K562 (cell line): ENCODE data around the gene ZNF24. TPM values are rescaled to one million over a fixed set of nuclear protein-coding genes. Genes with fewer than 3 reads are reported as not detected.

Source experiments
- ATAC-seq: fragments of 200-7000 bp; cut with Tn5 transposase; 3 replicates; pipeline ENCODE4 v1.9.1; 2020; ENCODE audit warnings: moderate library complexity
- BruUV-seq: library from RNA; stranded (reverse); fragments of 400-500 nt; replicated peaks from 2 replicates; lab custom pipeline; 2021; lab: Mats Ljungman, UMichigan
- CTCF ChIA-PET: fragments of 300-600 bp; formaldehyde crosslinking; extraction: SDS; loops from one replicate; lab custom pipeline; 2021; ENCODE audit warnings: low intra/inter-chr PET ratio; lab: Yijun Ruan, JAX
- POLR2A ChIA-PET: fragments of 300-600, 350-650 bp; sonication (Branson Sonifier 250); formaldehyde crosslinking; extraction: SDS; loops from one replicate; lab custom pipeline; 2021; ENCODE audit warnings: antibody characterized with exemption, inconsistent platforms; lab: Yijun Ruan, JAX
- DNase-seq, 4 experiments: peaks; one replicate each; pipeline versions ENCODE4 v3.0.0 to v3.0.0-alpha.2; 2011 to 2018; ENCODE audit warnings: low spot score in 3 of 4, mixed read lengths in 3 of 4; ENCODE audit errors: extremely low read depth in 1 of 4
- FAIRE-seq: peaks from 2 replicates; lab custom pipeline; 2011; peaks lifted over from hg19 to GRCh38; lab: Jason Lieb, UNC
- H2AFZ ChIP-seq: 2 replicates; pipeline ENCODE4 v1.6.0; 2011; ENCODE audit warnings: low read depth, low read length, control low read depth, inconsistent platforms
- H3K27ac ChIP-seq: fragments of 200-600 bp; 3 replicates; pipeline ENCODE4 v1.8.0; 2011; ENCODE audit warnings: low read depth, mild to moderate bottlenecking, control low read depth, inconsistent platforms, low read length, moderate library complexity, mixed read lengths; ENCODE audit errors: extremely low read depth
- H3K27me3 ChIP-seq, 2 experiments: fragments of 300-600 bp in 1 of 2; 2 replicates in 1 of 2; 3 replicates in 1 of 2; pipeline versions ENCODE4 v1.6.0 to v1.8.0; 2011; ENCODE audit warnings: inconsistent platforms in 2 of 2, low read length in 2 of 2, mild to moderate bottlenecking in 1 of 2, mixed read lengths in 1 of 2, moderate library complexity in 1 of 2; ENCODE audit not compliant: control insufficient read depth in 2 of 2, insufficient read depth in 2 of 2
- H3K36me3 ChIP-seq: fragments of 300-600 bp; 3 replicates; pipeline ENCODE4 v1.8.0; 2011; ENCODE audit warnings: mild to moderate bottlenecking, low read length, inconsistent platforms; ENCODE audit not compliant: control insufficient read depth, insufficient read depth
- H3K4me1 ChIP-seq, 2 experiments: fragments of 200-600 bp in 1 of 2; replicated peaks in 1 of 2; 2 replicates in 1 of 2; 3 replicates in 1 of 2; pipeline versions ENCODE4 v1.5.1 to v1.8.0; 2011; ENCODE audit warnings: inconsistent platforms in 2 of 2, low read length in 2 of 2, mild to moderate bottlenecking in 1 of 2, mixed read lengths in 1 of 2, moderate library complexity in 1 of 2; ENCODE audit not compliant: control insufficient read depth in 2 of 2, insufficient read depth in 2 of 2
- H3K4me2 ChIP-seq: 2 replicates; pipeline ENCODE4 v1.6.1; 2011; ENCODE audit warnings: low read length, control low read depth, inconsistent platforms, mixed read lengths; ENCODE audit not compliant: insufficient read depth
- H3K4me3 ChIP-seq: fragments of 200-600 bp; sonication (generic), shearing (Covaris generic); 2 replicates; pipeline ENCODE4 v1.5.1; 2016; ENCODE audit warnings: control low read depth, inconsistent platforms
- H3K79me2 ChIP-seq: fragments of 200-600 bp; 3 replicates; pipeline ENCODE4 v1.8.0; 2011; ENCODE audit warnings: low read length, inconsistent platforms; ENCODE audit not compliant: control insufficient read depth, insufficient read depth
- H3K9ac ChIP-seq, 2 experiments: 2 replicates each; pipeline versions ENCODE4 v1.6.0 to v1.6.1; 2011; ENCODE audit warnings: low read depth in 2 of 2, low read length in 2 of 2, control low read depth in 1 of 2, inconsistent platforms in 1 of 2, mild to moderate bottlenecking in 1 of 2, mixed read lengths in 1 of 2; ENCODE audit not compliant: insufficient read depth in 1 of 2
- H3K9me1 ChIP-seq: one replicate; pipeline ENCODE4 v1.6.0; 2011; ENCODE audit warnings: inconsistent platforms, mild to moderate bottlenecking, low read length, moderate library complexity; ENCODE audit not compliant: control insufficient read depth, insufficient read depth
- H3K9me3 ChIP-seq: replicated peaks from 2 replicates; pipeline ENCODE4 v1.5.1; 2011; ENCODE audit warnings: low read depth, low read length, inconsistent platforms; ENCODE audit not compliant: control insufficient read depth, insufficient read depth
- H4K20me1 ChIP-seq: replicated peaks from 2 replicates; pipeline ENCODE4 v1.6.1; 2011; ENCODE audit warnings: low read length, inconsistent platforms, mixed read lengths; ENCODE audit not compliant: control insufficient read depth, insufficient read depth
- ETV1 ChIP-seq: fragments of 450-650 bp; conservative IDR thresholded peaks from 2 replicates; pipeline ENCODE4 v1.6.1; 2016; ENCODE audit warnings: missing genetic modification characterization, control low read depth, low read depth, missing compliant biosample characterization
- FOXP1 ChIP-seq: sonication (generic); formaldehyde crosslinking; IDR thresholded peaks from 2 replicates; pipeline ENCODE4 v1.8.0; 2022; ENCODE audit warnings: mild to moderate bottlenecking, missing genetic modification reagents
- HDGF ChIP-seq: fragments of 450-650 bp; IDR thresholded peaks from 2 replicates; pipeline ENCODE4 v1.6.1; 2016
- HOXB6 ChIP-seq: fragments of 250-450 bp; sonication (Bioruptor Pico); IDR thresholded peaks from 2 replicates; pipeline ENCODE4 v1.5.1; 2022; ENCODE audit warnings: mild to moderate bottlenecking, borderline replicate concordance
- LEF1 ChIP-seq: fragments of 450-650 bp; IDR thresholded peaks from 2 replicates; pipeline ENCODE4 v1.6.1; 2016; ENCODE audit warnings: mild to moderate bottlenecking
- RFX7 ChIP-seq: fragments of 250-450 bp; sonication (Bioruptor Pico); IDR thresholded peaks from 2 replicates; pipeline ENCODE4 v1.5.1; 2021; ENCODE audit warnings: mild to moderate bottlenecking
- SRSF9 ChIP-seq: fragments of 200-400 bp; formaldehyde crosslinking; IDR thresholded peaks from 2 replicates; pipeline ENCODE4 v1.6.1; 2017; ENCODE audit warnings: low read depth, low read length, borderline replicate concordance
- TAL1 ChIP-seq: fragments of 450-650 bp; IDR thresholded peaks from 2 replicates; pipeline ENCODE4 v1.6.1; 2016; ENCODE audit warnings: mild to moderate bottlenecking
- ZNF133 ChIP-seq: fragments of 250-450 bp; sonication (Bioruptor Pico); IDR thresholded peaks from 2 replicates; pipeline ENCODE4 v1.4.0; 2020; ENCODE audit warnings: mild to moderate bottlenecking
- ZNF232 ChIP-seq: sonication (generic); formaldehyde crosslinking; IDR thresholded peaks from 2 replicates; pipeline ENCODE4 v1.8.0; 2022; ENCODE audit warnings: mild to moderate bottlenecking, missing genetic modification reagents
- ZNF561 ChIP-seq: fragments of 450-650 bp; formaldehyde crosslinking; conservative IDR thresholded peaks from 2 replicates; pipeline ENCODE4 v1.4.0; 2020; ENCODE audit warnings: mild to moderate bottlenecking, moderate library complexity
- WGBS: fragments of 100-300 bp; shearing (Covaris generic); methylation state at CpG from one replicate; pipeline ENCODE4 v1.1.6; 2016; ENCODE audit warnings: low coverage, mixed read lengths; ENCODE audit not compliant: insufficient coverage; ENCODE audit errors: missing lambda C conversion rate; 5-methylcytosine and 5-hydroxymethylcytosine counted together
- in situ Hi-C: fragments of 300-500 bp; cut with MboI; formaldehyde crosslinking; loops from 4 replicates; pipeline ENCODE4 v1.15.0; 2018; ENCODE audit warnings: inconsistent platforms, mixed read lengths
- intact Hi-C: fragments of 100-400 bp; cut with micrococcal nuclease; formaldehyde crosslinking; loops from 2 replicates; pipeline ENCODE4 v1.14.2; 2022
- polyA plus RNA-seq, 8 experiments: library from polyadenylated mRNA; depleted of rRNA in 4 of 8; stranded (reverse) in 5 of 8; unstranded in 3 of 8; fragments of >200 nt; fragmentation: Nextera tagmentation in 2 of 8; fragmentation: Illumina TruSeq in 1 of 8; extraction: Ambion mirVana in 2 of 8; extraction: Trizol in 1 of 8; gene quantifications; 2 replicates each; pipeline versions ENCODE4 v1.2.1 to v1.2.3, GENCODE V29; 2011 to 2014; ENCODE audit warnings: inconsistent platforms in 1 of 8, missing spikeins in 1 of 8
- total RNA-seq, 7 experiments: library from RNA; depleted of rRNA in 6 of 7; stranded (reverse); fragments of >200 nt in 6 of 7; fragmentation: Illumina TruSeq in 2 of 7; extraction: Trizol in 2 of 7; gene quantifications; 2 replicates each; pipeline versions ENCODE4 v1.2.1 to v1.2.3, GENCODE V29; 2011 to 2021; ENCODE audit warnings: low replicate concordance in 1 of 7
- TF ChIP-seq, protein P1 (sequence below): fragments of 450-650 bp; IDR thresholded peaks from 2 replicates; pipeline ENCODE4 v1.7.1; 2018; ENCODE audit warnings: mild to moderate bottlenecking, low read depth; ENCODE audit not compliant: partially characterized antibody
- TF ChIP-seq, protein P2 (sequence below): IDR thresholded peaks from 2 replicates; pipeline ENCODE4 v1.6.1; 2012; ENCODE audit warnings: low read depth, low read length, improper control_type of control experiment, borderline replicate concordance

Gene ZNF24
- total and polyA plus RNA-seq, 9 of the 15 experiments (the other 6 are each of a cell fraction or from before 2014, with no cell fraction given): 35.7 to 72.8 (median 54.1) TPM

DNA sequence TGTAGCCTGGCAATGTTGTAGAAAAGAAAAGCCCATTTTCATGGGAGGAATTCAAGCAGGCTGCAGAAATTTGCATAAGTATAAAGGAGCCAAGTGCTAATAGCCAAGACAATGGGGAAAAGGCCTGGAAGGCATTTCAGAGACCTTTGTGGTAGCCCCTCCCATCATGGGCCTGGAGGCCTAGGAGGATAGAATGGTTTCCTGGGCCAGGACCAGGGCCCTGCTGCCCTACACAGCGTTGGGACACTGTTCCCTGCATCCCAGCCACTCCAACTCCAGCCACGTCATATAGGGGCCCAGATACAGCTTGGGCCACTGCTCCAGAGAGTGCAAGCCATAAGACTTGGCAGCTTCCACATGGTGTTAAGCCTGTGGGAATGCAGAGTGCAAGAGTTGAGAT is 8.1 kb upstream of the ZNF24 start (continued):
- TF ChIP-seq ETV1 (tag): 0 out of 2 replicates have a peak, but pooled peaks have one; percentile 6

DNA sequence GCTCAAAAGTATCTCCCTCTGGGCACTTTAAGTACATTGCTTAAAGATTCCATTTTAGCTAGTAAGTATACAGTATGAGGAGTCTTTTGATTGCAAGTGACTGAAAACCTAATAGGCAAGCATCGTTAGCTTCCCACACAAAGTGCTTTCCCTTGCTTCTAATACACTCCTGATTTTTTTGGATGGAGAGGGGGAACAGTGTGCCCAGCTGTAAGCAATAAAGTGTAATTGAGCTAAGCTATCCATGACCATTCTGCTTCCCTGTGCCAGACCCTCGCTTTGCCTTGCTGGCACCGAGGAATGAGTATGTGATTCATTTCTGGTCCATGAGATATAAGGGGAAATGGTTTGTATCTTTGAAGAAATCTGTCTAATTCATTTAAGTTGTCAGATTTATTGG is 3.8 kb upstream of the ZNF24 start:
- H3K9me3 ChIP-seq: no peaks in the 10 kb centered on the region; the same call in 1 of the 2 replicates
- no peak for ATAC-seq
- no peak overlapping the region for H3K4me2 ChIP-seq
- no peak for DNase-seq
- no peak overlapping the region for H3K4me3 ChIP-seq
- H2AFZ ChIP-seq: no peak overlapping the region
- no peaks in the 10 kb centered on the region for H3K27me3 ChIP-seq
- H3K36me3 ChIP-seq: peaks cover 3% of the 10 kb centered on the region; the same call in 1 of the 3 replicates
- no peaks in the 10 kb centered on the region for H3K9me1 ChIP-seq
- intact Hi-C loops: loop anchor here (10.0 kb wide), 1 partner anchor 303 kb away; the partner anchor contains the start of gene MAPRE2
- peaks cover 6 to 10% of the 10 kb centered on the region in 2 experiments; a peak in 4 of 5 replicates for H3K4me1 ChIP-seq
- POLR2A ChIA-PET: interaction anchor here (0.6 to 1.0 kb wide), 3 partner anchors 13 to 427 kb away, joined by 3 to 5 read pairs (median 3); partner anchors contain the start of gene ZNF396
- peaks cover 13% of the 10 kb centered on the region for H3K79me2 ChIP-seq
- WGBS: 0% methylated on average over 3 of the region's 3 CpGs
- in situ Hi-C loops: no loop called here
- no peak overlapping the region for H3K27ac ChIP-seq
- H3K9ac ChIP-seq: no peak overlapping the region
- no peak for FAIRE-seq
- no TSS peak for BruUV-seq
- CTCF ChIA-PET: no interaction called here
- TF ChIP-seq ZNF133 (no peak), ZNF232 (no peak), TAL1 (no peak), SRSF9 (no peak), FOXP1 (CRISPR knock-in tag) (no peak), RFX7 (CRISPR knock-in tag) (no peak), LEF1 (no peak), HOXB6 (CRISPR knock-in tag) (no peak), ZNF561 (CRISPR knock-in tag) (no peak), HDGF (no peak)
- TF ChIP-seq, protein P1, sequence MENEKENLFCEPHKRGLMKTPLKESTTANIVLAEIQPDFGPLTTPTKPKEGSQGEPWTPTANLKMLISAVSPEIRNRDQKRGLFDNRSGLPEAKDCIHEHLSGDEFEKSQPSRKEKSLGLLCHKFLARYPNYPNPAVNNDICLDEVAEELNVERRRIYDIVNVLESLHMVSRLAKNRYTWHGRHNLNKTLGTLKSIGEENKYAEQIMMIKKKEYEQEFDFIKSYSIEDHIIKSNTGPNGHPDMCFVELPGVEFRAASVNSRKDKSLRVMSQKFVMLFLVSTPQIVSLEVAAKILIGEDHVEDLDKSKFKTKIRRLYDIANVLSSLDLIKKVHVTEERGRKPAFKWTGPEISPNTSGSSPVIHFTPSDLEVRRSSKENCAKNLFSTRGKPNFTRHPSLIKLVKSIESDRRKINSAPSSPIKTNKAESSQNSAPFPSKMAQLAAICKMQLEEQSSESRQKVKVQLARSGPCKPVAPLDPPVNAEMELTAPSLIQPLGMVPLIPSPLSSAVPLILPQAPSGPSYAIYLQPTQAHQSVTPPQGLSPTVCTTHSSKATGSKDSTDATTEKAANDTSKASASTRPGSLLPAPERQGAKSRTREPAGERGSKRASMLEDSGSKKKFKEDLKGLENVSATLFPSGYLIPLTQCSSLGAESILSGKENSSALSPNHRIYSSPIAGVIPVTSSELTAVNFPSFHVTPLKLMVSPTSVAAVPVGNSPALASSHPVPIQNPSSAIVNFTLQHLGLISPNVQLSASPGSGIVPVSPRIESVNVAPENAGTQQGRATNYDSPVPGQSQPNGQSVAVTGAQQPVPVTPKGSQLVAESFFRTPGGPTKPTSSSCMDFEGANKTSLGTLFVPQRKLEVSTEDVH: no peak
- TF ChIP-seq, protein P2, sequence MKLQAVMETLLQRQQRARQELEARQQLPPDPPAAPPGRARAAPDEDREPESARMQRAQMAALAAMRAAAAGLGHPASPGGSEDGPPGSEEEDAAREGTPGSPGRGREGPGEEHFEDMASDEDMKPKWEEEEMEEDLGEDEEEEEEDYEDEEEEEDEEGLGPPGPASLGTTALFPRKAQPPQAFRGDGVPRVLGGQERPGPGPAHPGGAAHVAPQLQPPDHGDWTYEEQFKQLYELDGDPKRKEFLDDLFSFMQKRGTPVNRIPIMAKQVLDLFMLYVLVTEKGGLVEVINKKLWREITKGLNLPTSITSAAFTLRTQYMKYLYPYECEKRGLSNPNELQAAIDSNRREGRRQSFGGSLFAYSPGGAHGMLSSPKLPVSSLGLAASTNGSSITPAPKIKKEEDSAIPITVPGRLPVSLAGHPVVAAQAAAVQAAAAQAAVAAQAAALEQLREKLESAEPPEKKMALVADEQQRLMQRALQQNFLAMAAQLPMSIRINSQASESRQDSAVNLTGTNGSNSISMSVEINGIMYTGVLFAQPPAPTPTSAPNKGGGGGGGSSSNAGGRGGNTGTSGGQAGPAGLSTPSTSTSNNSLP: no peak
- H4K20me1 ChIP-seq: peaks cover 8% of the 10 kb centered on the region
